Colonic mucosa (tissue), 4 donors: ENCODE results near the gene ZBTB49. TPM values are rescaled to one million over a fixed set of nuclear protein-coding genes. Genes with fewer than 3 reads are reported as not detected.
"Not testable (repeated sequence)": the region's sequence is repeated elsewhere in the genome, so short reads cannot be mapped to it uniquely, and the experiment has no call there.

ENCODE experiments used
- DNase-seq: peaks from one replicate; pipeline ENCODE4 v3.0.0-alpha.2; 2020
- H3K27ac ChIP-seq: fragments of 200-600 bp; one replicate; pipeline ENCODE4 v1.8.0; 2021
- H3K27me3 ChIP-seq: fragments of 200-600 bp; one replicate; pipeline ENCODE4 v1.8.0; 2021
- H3K36me3 ChIP-seq: fragments of 200-600 bp; one replicate; pipeline ENCODE4 v1.8.0; 2021
- H3K4me1 ChIP-seq: fragments of 200-600 bp; one replicate; pipeline ENCODE4 v1.8.0; 2021; ENCODE audit warnings: mild to moderate bottlenecking
- H3K4me3 ChIP-seq: fragments of 200-600 bp; one replicate; pipeline ENCODE4 v1.8.0; 2021
- H3K9ac ChIP-seq, 2 donors: one replicate each; pipeline ENCODE4 v1.7.0; 2013; ENCODE audit warnings: control low read depth in 2 of 2, low read depth in 2 of 2, low read length in 2 of 2
- H3K9me3 ChIP-seq: fragments of 200-600 bp; one replicate; pipeline ENCODE4 v1.8.0; 2021
- CTCF ChIP-seq: fragments of 200-600 bp; IDR thresholded peaks from one replicate; pipeline ENCODE4 v1.8.0; 2022; ENCODE audit warnings: antibody characterized with exemption, mild to moderate bottlenecking
- intact Hi-C: fragments of 100-400 bp; cut with DNase I; formaldehyde crosslinking; loops from one replicate; pipeline ENCODE4 v1.14.1; 2022
- total RNA-seq, 2 donors: library from RNA; stranded (reverse); fragmentation: NEBNext Ultra II Directional in 1 of 2; extraction: Animal tissue kit (Norgen Biotek cat#: 25700) in 1 of 2; gene quantifications; one replicate each; pipeline ENCODE4 v1.2.1, GENCODE V29; 2021
- donor health status: healthy.
- donor health status: DM: no; HTN: no; CAD: no.
- donor health status: DM: no; HTN: no; CAD: no.

ZBTB49 gene
- total RNA-seq, result 1 to 10 TPM; 4.0 to 5.1 TPM

- H3K4me3 ChIP-seq, result peak within 1 kb of the TSS; percentile 97
- DNase-seq, result peak; percentile 98
- no peaks in the 10 kb centered on the region for H3K27me3 ChIP-seq
- H3K27ac ChIP-seq, result peak within 1 kb of the TSS; percentile 78
- H3K4me1 ChIP-seq, result peaks cover 16% of the 10 kb centered on the region
- no peak for TF ChIP-seq CTCF
- intact Hi-C loops, result loop anchor here (5.0 kb wide), 1 partner anchor 43 kb away; the partner anchor contains the start of gene TMEM128
- peak within 1 kb of the TSS; percentile 85 to 91 for H3K9ac ChIP-seq
- no peaks in the 10 kb centered on the region for H3K9me3 ChIP-seq
- no peaks in the 10 kb centered on the region for H3K36me3 ChIP-seq
Observed at GRCh38 chr4:4289941-4290850, at the start of gene ZBTB49, which contains the start of gene LYAR. Gene ZBTB49, plus strand, starts transcription at chr4:4290251. Its CDS starts 9,695 bp downstream, at chr4:4299946. Gene LYAR, minus strand, starts transcription at chr4:4290154. Its CDS starts 6,412 bp downstream, at chr4:4283742.

DNA sequence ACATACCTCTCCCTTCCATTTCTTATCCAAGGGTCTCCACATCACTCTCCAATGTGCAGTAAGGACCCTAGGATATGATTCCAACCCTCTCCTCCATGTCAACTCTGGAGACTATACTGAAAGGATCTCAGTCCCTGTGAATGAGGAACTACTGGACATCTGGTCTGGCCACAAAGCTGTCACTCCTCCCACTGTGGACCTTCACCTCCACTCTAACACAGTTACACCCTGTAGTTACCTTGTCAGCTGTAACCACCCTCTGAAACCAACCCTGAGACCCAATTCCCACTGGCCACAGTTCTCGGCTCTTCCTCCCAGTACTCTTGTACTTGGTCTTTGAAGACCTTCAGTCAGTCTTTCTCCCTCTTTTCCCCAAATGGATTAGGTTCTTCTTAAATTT, 44.9 kb upstream of the ZBTB49 start:
- Histone ChIP-seq H3K4me1 (peaks cover 11% of the 10 kb centered on the region), H3K9me3 (no peaks in the 10 kb centered on the region), H3K27me3 (no peaks in the 10 kb centered on the region), H3K4me3 (no peak overlapping the region), H3K9ac (no peak overlapping the region), H3K27ac (no peak overlapping the region), H3K36me3 (peaks cover 5% of the 10 kb centered on the region)
- TF ChIP-seq CTCF, result no peak
- no peak for DNase-seq
- intact Hi-C loops, result loop anchor here (5.0 kb wide), 1 partner anchor 42 kb away; no protein-coding TSS in a partner anchor

DNA sequence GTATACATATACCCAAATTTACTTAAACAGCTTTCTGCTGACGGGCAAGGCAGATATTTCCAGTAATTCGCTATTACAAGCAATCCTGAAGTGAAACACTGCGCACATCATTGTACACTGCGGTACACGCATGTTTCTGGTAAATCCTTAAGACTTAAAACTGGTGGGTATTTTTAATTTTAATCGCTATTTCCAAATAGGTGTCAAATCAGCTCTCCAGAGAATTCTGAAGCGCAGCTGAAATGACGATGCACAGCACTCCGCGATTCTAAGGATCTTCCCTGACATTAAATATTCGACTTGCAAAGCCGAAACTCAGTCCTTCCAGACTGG, 42.4 kb upstream of the ZBTB49 start:
- Histone ChIP-seq H3K36me3 (peaks cover 5% of the 10 kb centered on the region), H3K9ac (peak overlapping the region; percentile 89 to 95), H3K4me3 (peak overlapping the region; percentile 98), H3K27me3 (no peaks in the 10 kb centered on the region), H3K4me1 (peaks cover 11% of the 10 kb centered on the region), H3K9me3 (no peaks in the 10 kb centered on the region), H3K27ac (peak overlapping the region; percentile 93)
- intact Hi-C loops, result loop anchor here (5.0 kb wide), 1 partner anchor 40 kb away; no protein-coding TSS in a partner anchor
- TF ChIP-seq CTCF, result no peak
- no peak for DNase-seq

DNA sequence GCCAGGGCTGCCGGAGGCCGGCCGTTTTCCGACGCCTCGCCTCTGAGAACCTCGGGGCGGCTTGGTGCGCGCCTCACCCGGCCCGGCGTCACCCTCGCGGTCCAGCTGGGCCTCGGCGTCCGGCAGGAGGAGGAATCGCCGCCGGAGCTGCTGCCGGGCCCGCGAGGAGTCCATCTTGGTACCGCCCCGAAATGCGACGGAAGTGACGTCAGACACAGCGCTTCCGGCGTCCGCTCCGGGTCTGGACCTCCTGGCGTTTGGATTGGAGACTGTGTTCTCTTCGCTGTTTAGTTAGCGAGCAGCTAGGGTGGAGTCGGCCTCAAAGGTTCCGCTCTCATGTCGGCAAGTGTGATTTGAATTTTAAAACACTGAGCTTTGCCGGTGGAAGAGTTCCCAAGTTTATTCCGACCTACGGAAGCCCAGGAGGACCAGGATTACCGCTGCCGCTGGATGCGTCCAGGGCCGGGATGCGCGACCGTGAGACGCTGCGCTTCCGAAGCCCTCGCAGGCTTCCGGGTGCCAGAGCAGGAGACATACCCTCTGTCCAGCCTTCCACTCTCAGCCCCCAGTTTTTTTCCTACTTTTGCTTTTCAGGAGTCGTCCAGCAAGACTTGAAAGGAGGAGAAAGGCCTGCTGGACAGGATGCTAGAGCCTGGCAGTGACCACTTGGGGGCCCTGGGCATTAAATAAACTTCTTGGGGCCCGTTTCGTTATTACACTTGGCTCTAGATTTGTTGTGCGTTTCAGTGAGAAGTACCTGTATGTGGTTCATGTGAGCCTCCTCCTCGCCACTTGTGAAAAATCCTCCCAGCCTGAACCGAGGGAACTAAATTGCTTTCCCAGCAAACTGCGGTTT, 41.8 kb upstream of the ZBTB49 start, which contains the start of gene TMEM128:
TMEM128 (minus strand) TSS at position 195 of the 856 bp plus-strand sequence; CDS start at position 174, 21 bp downstream.
- Histone ChIP-seq H3K4me3 (peak within 1 kb of the TSS; percentile 98), H3K36me3 (peaks cover 5% of the 10 kb centered on the region), H3K27ac (peak within 1 kb of the TSS; percentile 93), H3K9me3 (no peaks in the 10 kb centered on the region), H3K9ac (peak within 1 kb of the TSS; percentile 89 to 95), H3K27me3 (no peaks in the 10 kb centered on the region), H3K4me1 (peaks cover 11% of the 10 kb centered on the region)
- peak; percentile 93 for DNase-seq
- intact Hi-C loops, result loop anchor here (5.0 kb wide), 1 partner anchor 39 kb away; no protein-coding TSS in a partner anchor
- TF ChIP-seq CTCF, result no peak

- Histone ChIP-seq H3K27ac (peak overlapping the region; percentile 93), H3K9ac (peak overlapping the region; percentile 89 to 95), H3K4me3 (peak overlapping the region; percentile 98), H3K36me3 (peaks cover 5% of the 10 kb centered on the region), H3K9me3 (no peaks in the 10 kb centered on the region), H3K27me3 (no peaks in the 10 kb centered on the region), H3K4me1 (peaks cover 11% of the 10 kb centered on the region)
- TF ChIP-seq CTCF, result no peak
- intact Hi-C loops, result loop anchor here (5.0 kb wide), 1 partner anchor 38 kb away; no protein-coding TSS in a partner anchor
- DNase-seq, result no peak
Observed at GRCh38 chr4:4248885-4249203, 41.2 kb upstream of the ZBTB49 start.

DNA sequence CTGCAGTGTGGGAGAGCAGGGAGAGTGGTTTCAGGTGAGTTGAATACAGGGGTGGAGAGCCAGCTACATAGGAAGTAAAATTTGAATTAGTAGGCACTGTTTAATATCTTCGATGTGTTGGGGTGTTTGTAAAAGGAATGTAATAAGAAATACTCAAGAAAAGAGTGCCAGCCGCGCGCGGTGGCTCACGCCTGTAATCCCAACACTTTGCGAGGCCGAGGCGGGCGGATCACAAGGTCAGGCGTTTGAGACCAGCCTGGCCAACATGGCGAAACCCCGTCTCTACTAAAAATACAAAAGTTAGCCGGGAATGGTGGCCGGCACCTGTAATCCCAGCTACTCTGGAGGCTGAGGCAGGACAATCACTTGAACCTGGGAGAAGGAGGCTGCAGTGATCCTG, 40.7 kb upstream of the ZBTB49 start:
- not testable (repeated sequence) for H3K9ac ChIP-seq
- intact Hi-C loops, result loop anchor here (5.0 kb wide), 1 partner anchor 38 kb away; no protein-coding TSS in a partner anchor
- H3K27ac ChIP-seq, result peak overlapping the region; percentile 93

More for the DNA sequence above, 40.7 kb upstream of the ZBTB49 start:
- not testable (repeated sequence) for DNase-seq, H3K4me3 ChIP-seq, H3K36me3 ChIP-seq, H3K27me3 ChIP-seq, H3K9me3 ChIP-seq
- H3K4me1 ChIP-seq, result peaks cover 11% of the 10 kb centered on the region
